Thyroid gland (tissue), 4 donors: Measurements from ENCODE around the gene PFAS. TPM values are rescaled to one million over a fixed set of nuclear protein-coding genes. Genes with fewer than 3 reads are reported as not detected.

Experiments used
- DNase-seq, 2 donors: peaks; one replicate each; pipeline ENCODE4 v3.0.0-alpha.2; 2019
- H3K27ac ChIP-seq, 3 donors: fragments of 200-600 bp; sonication (generic); 1 replicate in 2 of 3; 2 replicates in 1 of 3; pipeline ENCODE4 v1.5.1; 2016 to 2019; ENCODE audit warnings: mild to moderate bottlenecking in 1 of 3, moderate library complexity in 1 of 3
- H3K27me3 ChIP-seq: fragments of 200-600 bp; sonication (generic); one replicate; pipeline ENCODE4 v1.5.1; 2019
- H3K36me3 ChIP-seq, 2 donors: fragments of 200-600 bp; sonication (generic); one replicate each; pipeline ENCODE4 v1.5.1; 2016 to 2019
- H3K4me1 ChIP-seq, 2 donors: fragments of 200-600 bp; sonication (generic); one replicate each; pipeline ENCODE4 v1.5.1; 2017 to 2019
- H3K4me3 ChIP-seq, 3 donors: fragments of 200-600 bp; sonication (generic); replicated peaks in 1 of 3; 1 replicate in 2 of 3; 2 replicates in 1 of 3; pipeline ENCODE4 v1.5.1; 2016; ENCODE audit warnings: mild to moderate bottlenecking in 1 of 3
- H3K9me3 ChIP-seq: fragments of 200-600 bp; sonication (generic); one replicate; pipeline ENCODE4 v1.5.1; 2017
- POLR2A ChIP-seq, 2 donors: fragments of 450-650 bp; IDR thresholded peaks; one replicate each; pipeline ENCODE4 v1.6.1; 2017; ENCODE audit warnings: antibody characterized with exemption in 2 of 2, mild to moderate bottlenecking in 2 of 2, moderate library complexity in 1 of 2
- WGBS, 2 donors: methylation state at CpG; one replicate each; pipeline ENCODE4 v1.1.5; 2017; 5-methylcytosine and 5-hydroxymethylcytosine counted together
- intact Hi-C: fragments of 100-400 bp; cut with DNase I; formaldehyde crosslinking; loops from one replicate; pipeline ENCODE4 v1.15.1; 2023
- total RNA-seq, 4 donors: library from RNA; depleted of rRNA; stranded (reverse); fragments of >200 nt; gene quantifications; one replicate each; pipeline ENCODE4 v1.2.3, GENCODE V29; 2016
- TF ChIP-seq, protein P1 (sequence below), 6 experiments: fragments of 200-600 bp in 3 of 6; fragments of 450-650 bp in 3 of 6; sonication (generic) in 3 of 6; IDR thresholded peaks; one replicate each; pipeline ENCODE4 v1.5.1; 2016 to 2019; ENCODE audit warnings: antibody characterized with exemption in 6 of 6, mild to moderate bottlenecking in 2 of 6, inconsistent platforms in 1 of 6, moderate library complexity in 1 of 6

The PFAS gene
- total RNA-seq, 4 donors from 2014 or later = 14.8 to 39.5 (median 18.3) TPM

DNA sequence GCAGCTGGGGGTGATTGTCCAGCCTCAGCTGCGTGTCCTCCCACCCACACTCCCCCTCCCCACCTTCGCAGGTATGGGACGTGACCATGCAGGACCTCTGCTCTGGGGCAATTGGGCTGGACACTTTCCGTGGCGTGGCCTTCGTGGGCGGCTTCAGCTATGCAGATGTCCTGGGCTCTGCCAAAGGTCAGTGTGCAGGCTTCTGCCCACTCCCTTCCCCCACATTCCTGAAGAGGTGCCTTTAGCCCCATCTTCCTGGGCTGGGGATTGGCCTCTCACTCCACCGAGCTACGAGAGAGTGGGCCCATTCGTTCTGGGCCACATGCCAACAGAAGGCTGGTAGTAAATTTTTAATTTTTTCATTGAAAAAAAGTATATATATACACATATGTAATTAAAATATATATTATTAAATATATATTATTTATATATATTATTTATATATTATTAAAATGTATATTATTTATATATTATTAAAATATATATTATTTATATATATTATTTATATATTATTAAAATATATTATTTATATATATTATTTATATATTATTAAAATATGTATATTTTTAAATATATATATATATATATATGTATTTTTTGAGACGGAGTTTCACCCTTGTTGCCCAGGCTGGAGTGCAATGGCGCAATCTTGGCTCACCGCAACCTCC, 18.5 kb downstream of the PFAS start:
- Histone ChIP-seq H3K4me1 (no peaks in the 10 kb centered on the region), H3K27ac (no peak overlapping the region), H3K9me3 (no peaks in the 10 kb centered on the region), H3K27me3 (no peaks in the 10 kb centered on the region), H3K4me3 (no peak overlapping the region), H3K36me3 (peaks cover 10 to 26% of the 10 kb centered on the region in 2 donors)
- no peak for DNase-seq
- no peak for TF ChIP-seq POLR2A (IDR thresholded peaks at IDR 0.05)
- WGBS, 2 donors = 87 to 91% methylated on average over 11 to 13 of the region's 13 CpGs
- intact Hi-C loops = no loop called here

DNA sequence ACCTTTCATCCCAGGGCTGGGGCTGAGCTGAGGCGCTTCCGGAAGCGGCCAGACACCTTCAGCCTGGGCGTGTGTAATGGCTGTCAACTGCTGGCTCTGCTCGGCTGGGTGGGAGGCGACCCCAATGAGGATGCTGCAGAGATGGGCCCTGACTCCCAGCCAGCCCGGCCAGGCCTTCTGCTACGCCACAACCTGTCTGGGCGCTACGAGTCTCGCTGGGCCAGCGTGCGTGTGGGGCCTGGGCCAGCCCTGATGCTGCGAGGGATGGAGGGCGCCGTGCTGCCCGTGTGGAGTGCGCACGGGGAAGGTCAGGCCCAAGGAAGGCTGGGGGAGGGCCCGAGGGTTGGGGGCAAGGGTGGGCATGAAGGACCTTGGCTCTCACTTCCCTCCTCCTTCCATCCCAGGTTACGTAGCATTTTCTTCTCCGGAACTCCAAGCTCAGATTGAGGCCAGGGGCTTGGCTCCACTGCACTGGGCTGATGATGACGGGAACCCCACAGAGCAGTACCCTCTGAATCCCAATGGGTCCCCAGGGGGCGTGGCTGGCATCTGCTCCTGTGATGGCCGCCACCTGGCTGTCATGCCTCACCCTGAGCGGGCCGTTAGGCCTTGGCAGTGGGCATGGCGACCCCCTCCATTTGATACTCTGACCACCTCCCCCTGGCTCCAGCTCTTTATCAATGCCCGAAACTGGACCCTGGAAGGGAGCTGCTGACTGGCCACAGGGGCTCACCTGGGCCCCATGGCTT, 19.6 kb downstream of the PFAS start:
- DNase-seq = no peak
- no peaks in the 10 kb centered on the region for H3K27me3 ChIP-seq
- TF ChIP-seq, protein P1, sequence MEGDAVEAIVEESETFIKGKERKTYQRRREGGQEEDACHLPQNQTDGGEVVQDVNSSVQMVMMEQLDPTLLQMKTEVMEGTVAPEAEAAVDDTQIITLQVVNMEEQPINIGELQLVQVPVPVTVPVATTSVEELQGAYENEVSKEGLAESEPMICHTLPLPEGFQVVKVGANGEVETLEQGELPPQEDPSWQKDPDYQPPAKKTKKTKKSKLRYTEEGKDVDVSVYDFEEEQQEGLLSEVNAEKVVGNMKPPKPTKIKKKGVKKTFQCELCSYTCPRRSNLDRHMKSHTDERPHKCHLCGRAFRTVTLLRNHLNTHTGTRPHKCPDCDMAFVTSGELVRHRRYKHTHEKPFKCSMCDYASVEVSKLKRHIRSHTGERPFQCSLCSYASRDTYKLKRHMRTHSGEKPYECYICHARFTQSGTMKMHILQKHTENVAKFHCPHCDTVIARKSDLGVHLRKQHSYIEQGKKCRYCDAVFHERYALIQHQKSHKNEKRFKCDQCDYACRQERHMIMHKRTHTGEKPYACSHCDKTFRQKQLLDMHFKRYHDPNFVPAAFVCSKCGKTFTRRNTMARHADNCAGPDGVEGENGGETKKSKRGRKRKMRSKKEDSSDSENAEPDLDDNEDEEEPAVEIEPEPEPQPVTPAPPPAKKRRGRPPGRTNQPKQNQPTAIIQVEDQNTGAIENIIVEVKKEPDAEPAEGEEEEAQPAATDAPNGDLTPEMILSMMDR (IDR thresholded peaks at IDR 0.05) = no peak
- no peak for TF ChIP-seq POLR2A (IDR thresholded peaks at IDR 0.05)
- H3K36me3 ChIP-seq = peaks cover 0 to 17% of the 10 kb centered on the region in 2 donors
- intact Hi-C loops = no loop called here
- no peak overlapping the region for H3K27ac ChIP-seq
- H3K4me1 ChIP-seq = no peaks in the 10 kb centered on the region
- WGBS, 2 donors = 93% methylated on average over 24 to 26 of the region's 29 CpGs
- H3K4me3 ChIP-seq = no peak overlapping the region
- H3K9me3 ChIP-seq = no peaks in the 10 kb centered on the region

- intact Hi-C loops = no loop called here
- H3K4me3 ChIP-seq = no peak overlapping the region
- H3K4me1 ChIP-seq = no peaks in the 10 kb centered on the region
- no peaks in the 10 kb centered on the region for H3K9me3 ChIP-seq
- 87 to 88% methylated on average over 1 of the region's 1 CpG for WGBS, 2 donors
- H3K27ac ChIP-seq = no peak overlapping the region
- DNase-seq = no peak
- no peaks in the 10 kb centered on the region for H3K27me3 ChIP-seq
- peaks cover 0 to 5% of the 10 kb centered on the region in 2 donors for H3K36me3 ChIP-seq
- TF ChIP-seq, protein P1 (IDR thresholded peaks at IDR 0.05) = no peak
- TF ChIP-seq POLR2A (IDR thresholded peaks at IDR 0.05) = no peak
Measured at GRCh38 chr17:8272421-8272820, 23.3 kb downstream of the PFAS start.

- H3K4me3 ChIP-seq = no peak overlapping the region
- 76 to 82% methylated on average over 4 of the region's 4 CpGs for WGBS, 2 donors
- intact Hi-C loops = no loop called here
- no peaks in the 10 kb centered on the region for H3K27me3 ChIP-seq
- TF ChIP-seq POLR2A (IDR thresholded peaks at IDR 0.05) = no peak
- TF ChIP-seq, protein P1 (IDR thresholded peaks at IDR 0.05) = no peak
- no peaks in the 10 kb centered on the region for H3K4me1 ChIP-seq
- DNase-seq = no peak
- no peak overlapping the region for H3K27ac ChIP-seq
- no peaks in the 10 kb centered on the region for H3K36me3 ChIP-seq
- H3K9me3 ChIP-seq = no peaks in the 10 kb centered on the region
Measured at GRCh38 chr17:8273884-8274444, 24.9 kb downstream of the PFAS start.

- TF ChIP-seq, protein P1 (IDR thresholded peaks at IDR 0.05) = no peak
- TF ChIP-seq POLR2A (IDR thresholded peaks at IDR 0.05) = no peak
Measured at GRCh38 chr17:8274816-8275215, 25.7 kb downstream of the PFAS start.

More at GRCh38 chr17:8274816-8275215, 25.7 kb downstream of the PFAS start:
- Histone ChIP-seq H3K36me3 (no peaks in the 10 kb centered on the region), H3K27ac (no peak overlapping the region), H3K4me1 (no peaks in the 10 kb centered on the region), H3K27me3 (no peaks in the 10 kb centered on the region), H3K4me3 (no peak overlapping the region), H3K9me3 (no peaks in the 10 kb centered on the region)
- WGBS, 2 donors = 75 to 93% methylated on average over 5 of the region's 5 CpGs
- intact Hi-C loops = no loop called here
- no peak for DNase-seq
